H4 (cell line): Measurements from ENCODE around the gene KPNB1. TPM values are rescaled to one million over a fixed set of nuclear protein-coding genes. Genes with fewer than 3 reads are reported as not detected.

Source experiments
- DNase-seq: peaks from one replicate; pipeline ENCODE4 v3.0.0-alpha.2; 2015; ENCODE audit warnings: low spot score
- total RNA-seq: library from RNA; depleted of rRNA; stranded (reverse); fragments of >200 nt; shearing (Covaris generic); gene quantifications from 2 replicates; pipeline ENCODE4 v1.2.3, GENCODE V29; 2014

Gene KPNB1
- total RNA-seq, 1 experiment from 2014 or later: 436 TPM

- DNase-seq: no peak
Measured at GRCh38 chr17:47696717-47697642, 47.3 kb downstream of the KPNB1 start.

- DNase-seq: no peak
Measured at GRCh38 chr17:47697906-47698711, 48.4 kb downstream of the KPNB1 start.

- DNase-seq: no peak
Measured at GRCh38 chr17:47698749-47699535, 49.2 kb downstream of the KPNB1 start.

GRCh38 chr17:47699536-47699840 lies 49.8 kb downstream of the KPNB1 start:
- DNase-seq: no peak

- DNase-seq: no peak
Measured at GRCh38 chr17:47700471-47701449, 51.0 kb downstream of the KPNB1 start.

GRCh38 chr17:47701608-47702007 lies 51.9 kb downstream of the KPNB1 start:
- no peak for DNase-seq

- no peak for DNase-seq
Measured at GRCh38 chr17:47702391-47702995, 52.8 kb downstream of the KPNB1 start.

GRCh38 chr17:47703191-47703591 lies 53.5 kb downstream of the KPNB1 start:
- DNase-seq: no peak

- no peak for DNase-seq
Measured at GRCh38 chr17:47703671-47704070, 54.0 kb downstream of the KPNB1 start.

- DNase-seq: no peak
Measured at GRCh38 chr17:47704116-47704515, 54.4 kb downstream of the KPNB1 start.

GRCh38 chr17:47704736-47705135 lies 55.0 kb downstream of the KPNB1 start:
- DNase-seq: no peak

- no peak for DNase-seq
Measured at GRCh38 chr17:47705536-47706530, 56.1 kb downstream of the KPNB1 start.

- DNase-seq: peak; percentile 53
Measured at GRCh38 chr17:47707056-47707804, 57.5 kb downstream of the KPNB1 start.

GRCh38 chr17:47707884-47708283 lies 58.2 kb downstream of the KPNB1 start:
- no peak for DNase-seq

- no peak for DNase-seq
Measured at GRCh38 chr17:47708312-47708863, 58.7 kb downstream of the KPNB1 start.

- DNase-seq: no peak
Measured at GRCh38 chr17:47708864-47709541, 59.3 kb downstream of the KPNB1 start.

GRCh38 chr17:47709594-47709993 lies 59.9 kb downstream of the KPNB1 start:
- DNase-seq: no peak
